MCF 10A (cell line): ENCODE results near the gene IBTK. TPM values are rescaled to one million over a fixed set of nuclear protein-coding genes. Genes with fewer than 3 reads are reported as not detected.

Experiments
- BruUV-seq: library from RNA; stranded (reverse); fragments of 400-500 nt; replicated peaks from 2 replicates; lab custom pipeline; 2021; lab: Mats Ljungman, UMichigan
- CTCF ChIA-PET: fragments of 300-600 bp; sonication (Branson Sonifier 250); formaldehyde crosslinking; extraction: SDS; loops from one replicate; lab custom pipeline; 2021; ENCODE audit warnings: antibody characterized with exemption, inconsistent platforms; lab: Yijun Ruan, JAX
- POLR2A ChIA-PET: fragments of 300-600, 350-650 bp; sonication (Branson Sonifier 250); formaldehyde crosslinking; extraction: SDS; loops from one replicate; lab custom pipeline; 2020; ENCODE audit warnings: antibody characterized with exemption, inconsistent platforms; lab: Yijun Ruan, JAX
- DNase-seq: peaks from one replicate; pipeline ENCODE4 v3.0.0-alpha.2; 2018; ENCODE audit not compliant: unreplicated experiment
- H3K27ac Mint-ChIP-seq: one replicate; pipeline ENCODE4 v1.8.0; 2022; ENCODE audit warnings: mild to moderate bottlenecking, low read depth, mixed read lengths; ENCODE audit not compliant: unreplicated experiment
- H3K27me3 Mint-ChIP-seq: one replicate; pipeline ENCODE4 v1.8.0; 2022; ENCODE audit warnings: mixed read lengths; ENCODE audit not compliant: insufficient read depth, unreplicated experiment
- H3K36me3 Mint-ChIP-seq: one replicate; pipeline ENCODE4 v1.8.0; 2022; ENCODE audit warnings: mild to moderate bottlenecking, moderate library complexity, mixed read lengths; ENCODE audit not compliant: insufficient read depth, unreplicated experiment
- H3K4me1 Mint-ChIP-seq: one replicate; pipeline ENCODE4 v1.8.0; 2022; ENCODE audit warnings: mixed read lengths; ENCODE audit not compliant: insufficient read depth, unreplicated experiment
- H3K4me3 Mint-ChIP-seq: one replicate; pipeline ENCODE4 v1.8.0; 2022; ENCODE audit warnings: mild to moderate bottlenecking, moderate library complexity, mixed read lengths; ENCODE audit not compliant: unreplicated experiment
- H3K9me3 Mint-ChIP-seq: one replicate; pipeline ENCODE4 v1.8.0; 2022; ENCODE audit warnings: mixed read lengths; ENCODE audit not compliant: unreplicated experiment
- intact Hi-C: fragments of 100-400 bp; cut with micrococcal nuclease; formaldehyde crosslinking; loops from 2 replicates; pipeline ENCODE4 v1.14.1; 2022
- total RNA-seq: library from RNA; stranded (reverse); gene quantifications from 2 replicates; pipeline ENCODE4 v1.2.3, GENCODE V29; 2022
- TF ChIP-seq, protein P1 (sequence below): fragments of 200-600 bp; IDR thresholded peaks from one replicate; pipeline ENCODE4 v1.8.0; 2022; ENCODE audit warnings: antibody characterized with exemption, mild to moderate bottlenecking; ENCODE audit not compliant: unreplicated experiment

IBTK gene
- total RNA-seq, 1 experiment from 2014 or later, result 59.0 TPM

GRCh38 chr6:82240186-82240585 is 7.4 kb downstream of the IBTK start:
- Mint-ChIP-seq H3K36me3 (peaks cover 45% of the 10 kb centered on the region), H3K27me3 (no peaks in the 10 kb centered on the region), H3K4me1 (peaks cover 30% of the 10 kb centered on the region), H3K4me3 (no peak overlapping the region), H3K27ac (no peak overlapping the region), H3K9me3 (no peaks in the 10 kb centered on the region)
- no TSS peak for BruUV-seq
- intact Hi-C loops, result loop anchor here (10.0 kb wide), 1 partner anchor 1195 kb away; the partner anchor contains the start of gene ME1
- POLR2A ChIA-PET, result no interaction called here
- TF ChIP-seq, protein P1, sequence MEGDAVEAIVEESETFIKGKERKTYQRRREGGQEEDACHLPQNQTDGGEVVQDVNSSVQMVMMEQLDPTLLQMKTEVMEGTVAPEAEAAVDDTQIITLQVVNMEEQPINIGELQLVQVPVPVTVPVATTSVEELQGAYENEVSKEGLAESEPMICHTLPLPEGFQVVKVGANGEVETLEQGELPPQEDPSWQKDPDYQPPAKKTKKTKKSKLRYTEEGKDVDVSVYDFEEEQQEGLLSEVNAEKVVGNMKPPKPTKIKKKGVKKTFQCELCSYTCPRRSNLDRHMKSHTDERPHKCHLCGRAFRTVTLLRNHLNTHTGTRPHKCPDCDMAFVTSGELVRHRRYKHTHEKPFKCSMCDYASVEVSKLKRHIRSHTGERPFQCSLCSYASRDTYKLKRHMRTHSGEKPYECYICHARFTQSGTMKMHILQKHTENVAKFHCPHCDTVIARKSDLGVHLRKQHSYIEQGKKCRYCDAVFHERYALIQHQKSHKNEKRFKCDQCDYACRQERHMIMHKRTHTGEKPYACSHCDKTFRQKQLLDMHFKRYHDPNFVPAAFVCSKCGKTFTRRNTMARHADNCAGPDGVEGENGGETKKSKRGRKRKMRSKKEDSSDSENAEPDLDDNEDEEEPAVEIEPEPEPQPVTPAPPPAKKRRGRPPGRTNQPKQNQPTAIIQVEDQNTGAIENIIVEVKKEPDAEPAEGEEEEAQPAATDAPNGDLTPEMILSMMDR, result no peak
- no peak for DNase-seq
- CTCF ChIA-PET, result interaction anchor here (0.6 kb wide), 1 partner anchor 319 kb away, joined by 3 read pairs; no protein-coding TSS in a partner anchor

GRCh38 chr6:82239597-82239996 is 7.9 kb downstream of the IBTK start:
- H3K4me1 Mint-ChIP-seq, result peaks cover 24% of the 10 kb centered on the region
- no peak for DNase-seq
- peaks cover 50% of the 10 kb centered on the region for H3K36me3 Mint-ChIP-seq
- H3K9me3 Mint-ChIP-seq, result no peaks in the 10 kb centered on the region
- no TSS peak for BruUV-seq
- TF ChIP-seq, protein P1, result no peak
- CTCF ChIA-PET, result interaction anchor here (1.4 kb wide), 1 partner anchor 826 kb away, joined by 3 read pairs; the partner anchor contains the start of gene UBE3D
- no peak overlapping the region for H3K27ac Mint-ChIP-seq
- H3K27me3 Mint-ChIP-seq, result no peaks in the 10 kb centered on the region
- intact Hi-C loops, result no loop called here
- POLR2A ChIA-PET, result no interaction called here
- H3K4me3 Mint-ChIP-seq, result no peak overlapping the region

DNA sequence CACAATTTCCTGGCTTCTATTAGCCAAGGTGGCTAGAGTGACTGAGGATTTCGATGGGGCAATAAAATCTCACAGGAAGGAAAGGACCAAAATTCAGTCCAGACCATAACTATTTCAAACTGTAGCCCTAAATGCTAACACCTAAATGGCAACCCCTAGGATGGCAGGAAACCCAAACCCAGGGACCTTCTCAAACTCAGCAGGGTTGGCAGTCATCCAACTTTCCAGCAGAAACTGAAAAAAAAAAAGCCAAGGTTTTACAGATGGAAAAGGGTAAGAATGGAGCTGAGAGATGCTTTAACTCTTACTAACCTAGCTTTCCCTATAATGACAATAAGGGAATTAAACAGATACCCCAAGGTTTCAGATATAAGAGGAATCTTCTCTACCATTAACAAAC is 10.5 kb downstream of the IBTK start:
- POLR2A ChIA-PET, result interaction anchor here (0.6 to 1.8 kb wide), 2 partner anchors 11 to 91 kb away, joined by 3 to 6 read pairs; no protein-coding TSS in a partner anchor
- H3K36me3 Mint-ChIP-seq, result peaks cover 71% of the 10 kb centered on the region
- intact Hi-C loops, result no loop called here
- peaks cover 13% of the 10 kb centered on the region for H3K4me1 Mint-ChIP-seq
- H3K9me3 Mint-ChIP-seq, result no peaks in the 10 kb centered on the region
- CTCF ChIA-PET, result no interaction called here
- no peak overlapping the region for H3K4me3 Mint-ChIP-seq
- DNase-seq, result peak; percentile 7
- no TSS peak for BruUV-seq
- TF ChIP-seq, protein P1, result no peak
- peak overlapping the region; percentile 81 for H3K27ac Mint-ChIP-seq
- no peaks in the 10 kb centered on the region for H3K27me3 Mint-ChIP-seq

GRCh38 chr6:82227770-82228169 is 19.8 kb downstream of the IBTK start:
- intact Hi-C loops, result no loop called here
- TF ChIP-seq, protein P1, result no peak
- Mint-ChIP-seq H3K27ac (no peak overlapping the region), H3K4me3 (no peak overlapping the region), H3K4me1 (no peaks in the 10 kb centered on the region), H3K36me3 (peaks cover 75% of the 10 kb centered on the region), H3K9me3 (no peaks in the 10 kb centered on the region), H3K27me3 (no peaks in the 10 kb centered on the region)
- POLR2A ChIA-PET, result interaction anchor here (0.5 to 1.2 kb wide), 4 partner anchors 9 to 908 kb away, joined by 3 read pairs; no protein-coding TSS in a partner anchor
- CTCF ChIA-PET, result interaction anchor here (0.8 kb wide), 1 partner anchor 837 kb away, joined by 3 read pairs; no protein-coding TSS in a partner anchor
- no TSS peak for BruUV-seq
- DNase-seq, result no peak
